CD14-positive monocyte (primary cell): ENCODE data around the gene RHOBTB3. TPM values are rescaled to one million over a fixed set of nuclear protein-coding genes. Genes with fewer than 3 reads are reported as not detected.
A peak's percentile ranks its signal among the peaks of the same experiment; 100 is the strongest.

Source experiments
- DNase-seq, 3 donors: peaks; one replicate each; pipeline ENCODE4 v3.0.0-alpha.2; 2011 to 2022
- H2AFZ ChIP-seq: 2 replicates; pipeline ENCODE4 v1.6.0; 2012; ENCODE audit warnings: mild to moderate bottlenecking, low read depth, low read length, inconsistent platforms; ENCODE audit not compliant: insufficient read depth, poor library complexity, severe bottlenecking
- H3K27ac ChIP-seq, 2 donors: 1 replicate in 1 of 2; 2 replicates in 1 of 2; pipeline ENCODE4 v1.5.1; 2012 to 2013; ENCODE audit warnings: low read length in 2 of 2, control low read depth in 1 of 2, inconsistent platforms in 1 of 2, low read depth in 1 of 2, mild to moderate bottlenecking in 1 of 2
- H3K27me3 ChIP-seq, 2 donors: one replicate each; pipeline versions ENCODE4 v1.6.0 to v1.6.1; 2011 to 2013; ENCODE audit warnings: low read length in 2 of 2; ENCODE audit not compliant: control insufficient read depth in 2 of 2, insufficient read depth in 2 of 2
- H3K36me3 ChIP-seq, 2 donors: replicated peaks in 1 of 2; 1 replicate in 1 of 2; 2 replicates in 1 of 2; pipeline versions ENCODE4 v1.5.1 to v1.6.1; 2012 to 2013; ENCODE audit warnings: low read length in 2 of 2, control low read depth in 1 of 2, inconsistent platforms in 1 of 2, mild to moderate bottlenecking in 1 of 2; ENCODE audit not compliant: insufficient read depth in 2 of 2, control insufficient read depth in 1 of 2
- H3K4me1 ChIP-seq, 2 donors: 1 replicate in 1 of 2; 2 replicates in 1 of 2; pipeline versions ENCODE4 v1.5.1 to v1.6.1; 2012 to 2013; ENCODE audit warnings: low read length in 2 of 2, control low read depth in 1 of 2, inconsistent platforms in 1 of 2, mild to moderate bottlenecking in 1 of 2, moderate library complexity in 1 of 2; ENCODE audit not compliant: insufficient read depth in 2 of 2, control insufficient read depth in 1 of 2
- H3K4me2 ChIP-seq: replicated peaks from 2 replicates; pipeline ENCODE3; 2012; ENCODE audit warnings: low read length, moderate library complexity, mild to moderate bottlenecking; ENCODE audit not compliant: poor library complexity, severe bottlenecking; ENCODE audit errors: extremely low read depth
- H3K4me3 ChIP-seq, 3 experiments: fragments of 200-600 bp in 1 of 3; sonication (generic) in 1 of 3; replicated peaks in 1 of 3; 1 replicate in 2 of 3; 2 replicates in 1 of 3; pipeline ENCODE4 v1.5.1; 2011 to 2013; ENCODE audit warnings: low read length in 3 of 3, mild to moderate bottlenecking in 3 of 3, control low read depth in 2 of 3, low read depth in 2 of 3, inconsistent platforms in 1 of 3, moderate library complexity in 1 of 3
- H3K79me2 ChIP-seq: 2 replicates; pipeline ENCODE4 v1.6.0; 2012; ENCODE audit warnings: mild to moderate bottlenecking, control low read depth, inconsistent platforms, low read length, moderate library complexity; ENCODE audit not compliant: insufficient read depth
- H3K9ac ChIP-seq: 2 replicates; pipeline ENCODE4 v1.6.0; 2017; ENCODE audit warnings: low read length, mild to moderate bottlenecking; ENCODE audit not compliant: insufficient read depth, poor library complexity, severe bottlenecking
- H3K9me3 ChIP-seq, 2 donors: replicated peaks in 1 of 2; 1 replicate in 1 of 2; 2 replicates in 1 of 2; pipeline versions ENCODE4 v1.5.1 to v1.6.1; 2012 to 2013; ENCODE audit warnings: low read length in 2 of 2, control low read depth in 1 of 2; ENCODE audit not compliant: control insufficient read depth in 1 of 2, insufficient read depth in 1 of 2
- H4K20me1 ChIP-seq: 2 replicates; pipeline ENCODE4 v1.6.0; 2012; ENCODE audit warnings: mild to moderate bottlenecking, low read length, control low read depth, moderate library complexity; ENCODE audit not compliant: insufficient read depth
- H3K27ac Mint-ChIP-seq, 7 donors: one replicate each; pipeline ENCODE4 v1.8.0; 2020; ENCODE audit warnings: mild to moderate bottlenecking in 7 of 7, mixed read lengths in 7 of 7, moderate library complexity in 6 of 7, inconsistent platforms in 2 of 7
- H3K27me3 Mint-ChIP-seq, 3 donors: one replicate each; pipeline ENCODE4 v1.8.0; 2021 to 2022; ENCODE audit warnings: low read depth in 3 of 3, mild to moderate bottlenecking in 3 of 3, mixed read lengths in 3 of 3, moderate library complexity in 3 of 3, inconsistent platforms in 1 of 3
- H3K36me3 Mint-ChIP-seq, 2 donors: one replicate each; pipeline ENCODE4 v1.8.0; 2020; ENCODE audit warnings: mixed read lengths in 2 of 2, inconsistent platforms in 1 of 2, mild to moderate bottlenecking in 1 of 2
- H3K4me1 Mint-ChIP-seq: one replicate; pipeline ENCODE4 v1.8.0; 2020; ENCODE audit warnings: mild to moderate bottlenecking, mixed read lengths
- H3K4me3 Mint-ChIP-seq, 2 donors: one replicate each; pipeline ENCODE4 v1.8.0; 2020; ENCODE audit warnings: mild to moderate bottlenecking in 2 of 2, mixed read lengths in 2 of 2, moderate library complexity in 1 of 2
- H3K9me3 Mint-ChIP-seq, 7 donors: one replicate each; pipeline ENCODE4 v1.8.0; 2020 to 2022; ENCODE audit warnings: mixed read lengths in 7 of 7, mild to moderate bottlenecking in 6 of 7, moderate library complexity in 6 of 7, inconsistent platforms in 2 of 7
- WGBS: methylation state at CpG from one replicate; pipeline ENCODE4 v1.1.5; 2013; ENCODE audit warnings: missing lambda C conversion rate; ENCODE audit not compliant: insufficient coverage; 5-methylcytosine and 5-hydroxymethylcytosine counted together
- intact Hi-C, 2 donors: fragments of 100-400 bp; cut with micrococcal nuclease; formaldehyde crosslinking; loops; one replicate each; pipeline versions ENCODE4 v1.15.0 to v1.15.1; 2023
- polyA plus RNA-seq, 3 donors: library from polyadenylated mRNA; depleted of rRNA in 1 of 3; unstranded in 2 of 3; stranded (reverse) in 1 of 3; fragments of 300-500 nt in 2 of 3; fragments of >200 nt in 1 of 3; fragmentation: Illumina TruSeq in 2 of 3; gene quantifications; 1 replicate in 2 of 3; 2 replicates in 1 of 3; pipeline ENCODE4 v1.2.3, GENCODE V29; 2012 to 2021
- TF ChIP-seq, protein P1 (sequence below): fragments of 200-600 bp; IDR thresholded peaks from one replicate; pipeline ENCODE4 v1.8.0; 2022; ENCODE audit warnings: antibody characterized with exemption, mild to moderate bottlenecking

Gene RHOBTB3
- polyA plus RNA-seq, 3 donors = 0.41 to 1.5 (median 0.63) TPM

DNA sequence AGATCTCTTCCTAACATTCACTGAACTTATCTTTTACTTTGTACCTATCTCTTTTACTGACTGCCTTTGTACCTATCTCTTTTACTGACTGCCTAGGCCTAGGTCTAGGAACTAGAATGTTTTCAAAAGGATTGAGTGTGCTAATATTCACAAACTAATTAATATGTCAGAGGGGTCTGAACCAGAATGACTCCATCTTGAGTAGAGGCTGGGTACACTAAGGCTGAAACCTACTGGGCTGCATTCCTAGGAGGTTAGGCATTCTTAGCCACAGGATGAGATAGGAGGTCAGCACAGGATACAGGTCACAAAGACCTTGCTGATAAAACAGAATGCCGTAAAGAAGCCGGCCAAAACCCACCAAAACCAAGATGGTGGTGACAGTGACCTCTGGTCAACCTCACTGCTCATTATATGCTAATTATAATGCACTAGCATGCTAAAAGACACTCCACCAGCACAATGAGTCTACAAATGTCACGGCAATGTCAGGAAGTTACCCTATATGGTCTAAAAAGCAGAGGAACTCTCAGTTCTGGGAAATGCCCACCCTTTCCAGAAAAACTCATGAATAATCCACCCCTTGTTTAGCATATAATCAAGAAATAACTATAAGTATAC is 2.5 kb upstream of the RHOBTB3 start:
- peaks cover 11 to 27% of the 10 kb centered on the region in 2 donors for H3K4me1 ChIP-seq
- no peaks in the 10 kb centered on the region for H3K79me2 ChIP-seq
- H3K36me3 ChIP-seq = no peaks in the 10 kb centered on the region
- Mint-ChIP-seq H3K4me1 (peaks cover 41% of the 10 kb centered on the region), H3K36me3 (no peaks in the 10 kb centered on the region), H3K9me3 (no peaks in the 10 kb centered on the region), H3K27ac (no peak overlapping the region), H3K27me3 (peaks cover 10 to 14% (median 10%) of the 10 kb centered on the region in 3 donors), H3K4me3 (no peak overlapping the region)
- no peak overlapping the region for H2AFZ ChIP-seq
- no peak overlapping the region for H3K9ac ChIP-seq
- 44% methylated on average over 1 of the region's 3 CpGs for WGBS
- H3K9me3 ChIP-seq = no peaks in the 10 kb centered on the region
- DNase-seq = peak in 1 of 3 donors; percentile 27
- peaks cover 0 to 3% of the 10 kb centered on the region in 2 donors for H3K27me3 ChIP-seq
- H3K4me3 ChIP-seq = no peak overlapping the region
- no peak overlapping the region for H3K4me2 ChIP-seq
- intact Hi-C loops = no loop called here
- no peaks in the 10 kb centered on the region for H4K20me1 ChIP-seq
- H3K27ac ChIP-seq = no peak overlapping the region
- TF ChIP-seq, protein P1, sequence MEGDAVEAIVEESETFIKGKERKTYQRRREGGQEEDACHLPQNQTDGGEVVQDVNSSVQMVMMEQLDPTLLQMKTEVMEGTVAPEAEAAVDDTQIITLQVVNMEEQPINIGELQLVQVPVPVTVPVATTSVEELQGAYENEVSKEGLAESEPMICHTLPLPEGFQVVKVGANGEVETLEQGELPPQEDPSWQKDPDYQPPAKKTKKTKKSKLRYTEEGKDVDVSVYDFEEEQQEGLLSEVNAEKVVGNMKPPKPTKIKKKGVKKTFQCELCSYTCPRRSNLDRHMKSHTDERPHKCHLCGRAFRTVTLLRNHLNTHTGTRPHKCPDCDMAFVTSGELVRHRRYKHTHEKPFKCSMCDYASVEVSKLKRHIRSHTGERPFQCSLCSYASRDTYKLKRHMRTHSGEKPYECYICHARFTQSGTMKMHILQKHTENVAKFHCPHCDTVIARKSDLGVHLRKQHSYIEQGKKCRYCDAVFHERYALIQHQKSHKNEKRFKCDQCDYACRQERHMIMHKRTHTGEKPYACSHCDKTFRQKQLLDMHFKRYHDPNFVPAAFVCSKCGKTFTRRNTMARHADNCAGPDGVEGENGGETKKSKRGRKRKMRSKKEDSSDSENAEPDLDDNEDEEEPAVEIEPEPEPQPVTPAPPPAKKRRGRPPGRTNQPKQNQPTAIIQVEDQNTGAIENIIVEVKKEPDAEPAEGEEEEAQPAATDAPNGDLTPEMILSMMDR = no peak

DNA sequence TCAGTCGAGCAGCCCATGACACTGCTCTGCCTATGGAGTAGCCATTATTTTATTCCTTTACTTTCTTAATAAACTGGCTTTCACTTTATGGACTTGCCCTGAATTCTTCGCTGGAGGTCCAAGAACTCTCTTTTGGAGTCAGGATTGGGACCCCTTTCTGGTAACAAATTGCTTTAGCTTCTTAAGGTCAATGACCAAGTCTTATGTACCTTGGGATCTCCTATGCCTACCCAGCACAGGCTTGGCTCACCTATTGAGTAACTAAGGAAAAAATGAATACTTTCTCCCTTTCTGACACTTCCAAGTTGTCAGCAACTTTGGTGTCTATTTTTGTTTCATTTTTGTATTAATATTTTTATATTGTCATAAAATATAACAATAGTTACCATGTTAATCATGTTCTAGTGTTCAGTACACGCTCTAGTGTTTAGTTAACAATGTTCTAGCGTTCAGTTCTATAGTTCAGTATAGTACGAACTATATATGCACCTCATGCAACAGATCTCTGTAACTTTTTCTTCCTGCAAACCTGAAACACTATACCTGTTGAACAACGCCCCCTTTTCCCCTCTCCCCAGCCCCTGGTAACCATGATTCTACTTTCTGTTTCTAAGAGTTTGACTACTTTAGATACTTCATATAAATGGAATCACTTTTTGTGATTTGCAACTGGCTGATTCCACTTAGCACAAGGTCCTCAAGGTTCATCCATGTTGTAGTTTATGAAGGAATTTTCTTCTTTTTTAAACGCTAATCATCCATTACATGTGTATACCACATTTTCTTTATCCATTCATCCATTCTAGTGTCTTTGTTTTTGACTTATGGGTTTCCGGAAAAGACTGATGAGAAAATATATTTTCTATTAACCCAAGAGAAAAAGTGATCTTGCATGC is 1.8 kb upstream of the RHOBTB3 start:
- Histone ChIP-seq H4K20me1 (no peaks in the 10 kb centered on the region), H3K27ac (no peak overlapping the region), H2AFZ (no peak overlapping the region), H3K9ac (no peak overlapping the region), H3K4me3 (no peak overlapping the region), H3K9me3 (no peaks in the 10 kb centered on the region), H3K36me3 (no peaks in the 10 kb centered on the region), H3K79me2 (no peaks in the 10 kb centered on the region), H3K4me2 (no peak overlapping the region), H3K4me1 (peaks cover 11 to 27% of the 10 kb centered on the region in 2 donors), H3K27me3 (peaks cover 0 to 3% of the 10 kb centered on the region in 2 donors)
- Mint-ChIP-seq H3K27ac (no peak overlapping the region), H3K36me3 (no peaks in the 10 kb centered on the region), H3K9me3 (no peaks in the 10 kb centered on the region), H3K4me3 (no peak overlapping the region), H3K27me3 (peaks cover 10 to 14% (median 10%) of the 10 kb centered on the region in 3 donors), H3K4me1 (peaks cover 41% of the 10 kb centered on the region)
- TF ChIP-seq, protein P1 = no peak
- intact Hi-C loops = loop anchor here in 1 of 2 donors (10.0 kb wide), 1 partner anchor 95 kb away; the partner anchor contains the start of gene GLRX
- WGBS = 100% methylated on average over 1 of the region's 8 CpGs
- no peak for DNase-seq
